Activated CD4-positive, alpha-beta T cell treated with anti-CD3 and anti-CD28 coated beads, Interleukin-2, amount 50 U/mL, for 48 hours (primary cell): ENCODE measurements around the gene SPRY2.
"Not testable (repeated sequence)": the region's sequence is repeated elsewhere in the genome, so short reads cannot be mapped to it uniquely, and the experiment has no call there.

ENCODE experiments used
- DNase-seq, 2 experiments: peaks; one replicate each; pipeline ENCODE4 v3.0.0-alpha.2; 2020

Gene SPRY2

DNA sequence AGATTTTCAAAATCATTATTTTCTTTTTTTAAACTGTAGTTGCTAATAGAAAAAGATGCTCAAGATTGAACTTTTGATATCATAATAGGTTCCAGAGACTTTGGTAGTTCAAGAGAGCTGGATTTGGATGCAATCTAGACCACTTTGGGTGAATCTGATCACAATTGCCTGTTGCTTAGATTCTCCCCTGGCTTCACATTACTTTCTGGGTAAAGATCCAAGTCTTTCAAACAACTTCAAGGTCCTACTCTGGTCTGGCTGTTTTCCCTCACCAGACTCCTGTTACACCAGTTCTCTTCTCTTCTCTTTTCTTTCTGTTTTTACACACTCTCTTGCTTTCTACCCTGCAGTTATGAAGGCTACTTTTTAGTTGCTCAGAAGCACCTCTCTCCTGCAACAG, 7.4 kb upstream of the SPRY2 start:
- no peak for DNase-seq

DNA sequence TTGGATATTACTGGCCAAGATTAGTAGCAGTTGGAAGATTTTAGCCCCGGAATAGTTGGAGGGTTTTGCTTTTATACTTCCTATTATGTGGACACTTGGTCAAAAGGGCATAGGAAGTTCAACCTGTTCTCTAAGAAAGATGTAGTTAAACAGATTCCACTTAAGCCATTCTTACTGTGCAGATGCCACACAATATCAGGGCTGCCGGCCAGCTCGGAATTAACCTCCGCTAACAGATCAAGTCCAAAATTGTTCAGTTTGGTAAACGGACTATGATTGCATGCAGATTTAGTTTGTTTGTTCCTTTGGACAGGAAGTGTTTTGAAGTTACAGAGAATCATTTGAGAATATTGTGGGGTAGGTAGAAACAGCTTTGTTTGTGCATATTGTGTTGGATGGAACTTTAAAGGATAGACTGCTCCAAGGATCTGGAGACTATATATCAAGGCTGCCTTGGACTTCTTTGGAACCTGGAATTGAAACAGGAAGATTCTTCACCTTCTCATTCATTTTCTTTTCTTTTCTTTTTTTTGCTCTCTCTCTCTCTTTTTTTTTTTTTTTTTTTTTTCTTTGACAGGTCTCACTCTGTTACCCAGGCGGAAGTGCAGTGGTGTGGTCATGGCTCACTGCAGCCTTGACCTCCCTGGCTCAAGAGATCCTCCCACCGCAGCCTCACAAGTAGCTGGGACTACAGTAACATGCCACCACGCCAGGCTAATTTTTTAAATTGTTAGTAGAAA, 5.0 kb upstream of the SPRY2 start:
- no peak for DNase-seq

DNA sequence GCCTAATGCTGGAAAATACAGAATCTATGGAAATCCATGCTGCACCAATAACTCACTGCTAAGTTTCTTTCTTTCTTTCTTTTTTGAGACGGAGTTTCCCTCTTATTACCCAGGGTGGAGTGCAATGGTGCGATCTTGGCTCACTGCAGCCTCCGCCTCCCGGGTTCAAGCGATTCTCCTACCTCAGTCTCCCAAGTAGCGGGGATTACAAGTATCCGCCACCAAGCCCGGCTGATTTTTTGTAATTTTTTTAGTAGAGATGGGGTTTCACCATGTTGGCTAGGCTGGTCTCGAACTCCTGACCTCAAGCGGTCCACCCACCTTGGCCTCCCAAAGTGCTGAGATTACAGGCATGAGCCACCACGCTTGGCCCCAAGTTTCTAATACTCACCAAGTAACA, 3.1 kb upstream of the SPRY2 start:
- not testable (repeated sequence) for DNase-seq

DNA sequence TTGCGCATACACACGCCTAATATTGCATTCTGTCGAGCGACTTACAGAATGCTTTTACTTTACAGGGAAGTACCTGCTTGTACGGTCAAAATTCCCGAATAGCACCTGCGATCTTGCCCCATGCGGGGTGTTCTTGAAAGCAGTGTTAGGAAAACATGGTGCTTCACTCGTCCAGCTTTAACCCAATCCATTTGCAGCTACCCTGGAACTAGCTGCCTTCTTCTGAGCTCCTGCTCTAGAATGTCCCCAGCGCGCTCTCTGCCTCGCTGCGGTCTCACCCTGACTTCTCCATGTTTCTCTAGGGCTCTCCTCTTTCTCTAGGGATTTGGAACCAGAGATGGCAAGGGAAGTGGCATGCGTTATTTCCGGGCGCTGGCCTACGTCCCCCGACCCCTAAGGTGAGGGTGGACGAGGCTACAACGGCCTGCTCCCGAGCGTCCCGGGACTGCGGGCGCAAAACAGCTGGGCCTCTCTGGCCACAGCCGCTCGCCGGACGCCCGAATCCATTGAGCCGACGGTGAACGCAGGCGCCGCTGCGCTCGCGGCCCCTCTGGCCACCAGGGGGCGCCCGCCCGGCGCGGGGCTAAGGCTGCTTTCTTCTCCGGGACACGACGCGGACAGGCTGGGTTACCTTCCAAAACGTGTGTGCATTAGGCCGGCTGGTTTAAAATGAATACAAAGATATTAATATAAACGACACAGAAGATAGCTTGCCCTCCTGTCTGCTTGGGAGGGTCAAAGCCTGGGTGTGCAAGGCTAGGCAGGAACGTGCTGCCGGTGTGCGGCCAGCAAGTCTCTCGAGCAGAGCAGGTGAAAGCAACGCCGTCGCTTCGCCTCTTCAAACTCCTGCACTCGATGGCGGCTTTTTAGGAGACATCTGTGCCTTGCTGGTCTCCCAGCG, 1.8 kb upstream of the SPRY2 start:
- DNase-seq = peak; percentile 72 to 76

DNA sequence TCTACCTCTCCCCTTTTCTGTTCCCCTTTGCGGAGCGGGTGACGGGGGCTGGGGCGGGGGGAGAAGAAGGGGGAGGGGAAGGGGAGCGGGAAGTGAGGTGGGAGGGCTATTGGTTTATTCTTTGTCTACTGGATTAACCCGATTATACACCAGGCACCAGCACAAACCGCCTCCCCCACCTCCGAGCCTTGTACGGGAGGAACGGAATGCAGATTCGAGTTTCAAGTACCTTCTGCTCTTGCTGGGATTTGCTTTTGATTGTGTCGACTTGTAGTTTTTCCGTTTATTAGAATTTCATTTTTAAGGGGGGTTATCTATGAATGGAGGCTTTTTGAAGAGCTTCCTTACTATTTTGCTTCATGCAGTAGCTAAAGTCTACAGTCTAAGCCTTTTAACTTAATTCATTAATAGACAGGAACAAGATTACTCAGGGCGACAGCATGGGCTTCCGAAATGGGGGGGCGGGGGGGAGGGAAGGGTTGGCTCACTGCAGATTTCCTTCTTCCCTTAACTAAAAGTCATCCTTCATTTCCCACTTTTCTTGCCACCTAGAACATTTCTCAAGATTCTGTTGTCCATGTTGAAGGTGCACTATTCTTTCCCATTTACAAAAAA, 937 bp upstream of the SPRY2 start:
- no peak for DNase-seq

DNA sequence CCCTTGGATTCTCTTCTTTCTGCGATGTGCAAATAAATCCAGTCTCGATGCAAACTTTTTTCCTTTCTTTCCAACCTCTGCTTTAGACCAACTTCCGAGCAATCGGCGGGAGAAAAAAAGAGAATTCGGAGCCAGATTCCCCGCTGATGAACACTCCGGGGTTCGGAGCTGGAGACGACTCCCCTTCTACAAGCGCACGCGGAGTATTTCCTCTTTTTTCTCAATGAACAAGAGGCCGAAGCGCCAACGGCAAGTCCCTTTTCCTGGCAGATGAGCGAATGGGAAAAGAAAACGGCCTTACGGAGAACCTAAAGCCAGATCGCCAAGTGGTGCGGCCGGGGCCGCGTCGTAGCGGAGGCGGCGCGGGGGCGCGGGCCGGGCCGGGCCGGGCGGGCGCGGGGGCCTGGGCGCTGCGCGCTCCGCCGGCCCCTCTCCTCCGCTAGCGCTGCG, 250 bp downstream of the SPRY2 start:
- peak; percentile 4 to 8 for DNase-seq

DNA sequence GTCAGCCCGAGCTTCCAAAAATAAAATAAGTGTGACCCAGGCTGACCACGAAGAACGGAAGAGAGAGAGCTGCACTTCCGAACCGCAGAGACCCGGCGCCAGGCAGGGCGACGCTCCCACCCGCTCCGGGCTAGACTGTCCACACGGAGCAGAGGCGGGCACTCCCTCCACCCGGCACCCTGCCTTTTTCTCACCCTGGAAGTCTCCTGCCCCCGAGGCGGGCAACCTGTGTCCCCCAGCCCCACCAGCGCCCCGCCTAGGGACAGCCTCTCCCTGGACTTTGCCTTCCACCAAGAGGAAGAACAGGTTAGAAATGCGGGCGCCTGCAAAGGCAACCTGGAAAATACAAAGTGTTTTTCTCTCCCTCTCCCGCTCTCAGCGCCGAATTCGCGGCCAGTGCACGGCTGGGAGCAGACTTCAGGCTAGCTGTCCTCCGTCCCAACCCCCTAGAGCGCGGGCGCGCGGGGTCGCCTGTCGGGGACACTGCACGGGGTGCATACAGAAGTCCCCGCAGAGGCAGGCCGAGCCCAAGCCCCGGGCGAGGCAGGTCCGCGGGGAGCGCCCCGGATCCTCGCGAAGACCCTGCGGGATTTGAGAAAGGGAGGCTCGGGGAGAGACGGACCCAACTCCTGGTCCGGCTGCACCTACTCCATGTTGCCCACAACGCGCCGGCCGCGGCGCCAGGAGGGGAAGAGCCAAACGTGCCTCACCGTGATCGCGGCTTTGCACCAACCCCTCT, 845 bp downstream of the SPRY2 start:
- peak; percentile 10 to 13 for DNase-seq

DNA sequence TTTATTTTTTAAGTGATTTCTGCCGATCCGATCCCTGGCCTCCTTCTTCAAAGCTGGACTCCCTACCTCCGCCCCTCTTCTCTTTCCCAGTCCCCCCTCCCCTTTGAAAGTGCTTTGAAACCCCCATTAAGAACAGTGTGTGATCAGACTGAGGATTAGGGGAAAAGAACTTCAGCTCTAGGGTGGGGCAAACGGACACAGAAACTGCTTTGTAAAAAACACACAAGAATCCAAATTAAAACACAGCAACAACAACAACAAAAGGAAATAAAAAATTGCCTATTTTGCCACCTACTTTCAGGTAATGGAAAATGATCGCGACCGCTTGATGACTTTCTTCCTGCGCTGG, 1.4 kb downstream of the SPRY2 start:
- no peak for DNase-seq

DNA sequence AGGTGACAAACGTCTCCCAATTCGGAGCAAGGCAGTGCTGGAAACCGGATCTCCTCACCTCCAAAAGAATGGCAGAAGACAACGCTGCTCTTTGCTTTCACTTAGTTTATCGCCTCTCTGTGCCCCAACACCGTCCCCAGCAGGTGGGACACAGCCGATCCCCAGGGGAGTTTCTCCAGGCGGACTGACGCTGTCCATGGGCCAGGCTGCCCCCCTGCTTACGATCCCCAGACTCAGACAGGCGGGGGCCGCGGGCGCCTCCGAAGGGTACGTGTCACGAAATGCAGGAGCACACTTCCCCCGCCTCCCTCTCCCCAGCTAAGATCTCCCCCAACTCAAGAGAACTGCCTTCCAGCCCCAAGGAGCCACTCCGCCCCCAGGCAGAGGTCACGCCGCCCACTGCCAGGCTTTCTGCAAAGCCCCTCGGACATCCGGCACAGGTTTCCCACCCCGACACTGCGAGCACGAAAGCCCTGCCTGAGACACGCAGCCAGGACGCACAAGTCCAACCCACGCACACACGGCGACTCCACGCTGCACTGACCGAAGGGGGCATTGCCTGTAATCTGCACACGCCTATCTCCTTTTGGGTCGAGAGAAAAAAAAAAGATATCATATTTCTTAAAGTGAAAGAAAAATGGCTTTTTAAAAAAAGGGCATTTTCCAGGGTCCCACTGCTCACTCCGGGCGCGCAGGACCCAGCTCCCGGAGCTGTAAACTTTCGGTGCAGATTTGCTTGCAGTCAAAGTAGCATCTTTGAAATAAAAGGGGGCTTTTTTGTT, 2.0 kb downstream of the SPRY2 start:
- DNase-seq = peak; percentile 4 to 8

DNA sequence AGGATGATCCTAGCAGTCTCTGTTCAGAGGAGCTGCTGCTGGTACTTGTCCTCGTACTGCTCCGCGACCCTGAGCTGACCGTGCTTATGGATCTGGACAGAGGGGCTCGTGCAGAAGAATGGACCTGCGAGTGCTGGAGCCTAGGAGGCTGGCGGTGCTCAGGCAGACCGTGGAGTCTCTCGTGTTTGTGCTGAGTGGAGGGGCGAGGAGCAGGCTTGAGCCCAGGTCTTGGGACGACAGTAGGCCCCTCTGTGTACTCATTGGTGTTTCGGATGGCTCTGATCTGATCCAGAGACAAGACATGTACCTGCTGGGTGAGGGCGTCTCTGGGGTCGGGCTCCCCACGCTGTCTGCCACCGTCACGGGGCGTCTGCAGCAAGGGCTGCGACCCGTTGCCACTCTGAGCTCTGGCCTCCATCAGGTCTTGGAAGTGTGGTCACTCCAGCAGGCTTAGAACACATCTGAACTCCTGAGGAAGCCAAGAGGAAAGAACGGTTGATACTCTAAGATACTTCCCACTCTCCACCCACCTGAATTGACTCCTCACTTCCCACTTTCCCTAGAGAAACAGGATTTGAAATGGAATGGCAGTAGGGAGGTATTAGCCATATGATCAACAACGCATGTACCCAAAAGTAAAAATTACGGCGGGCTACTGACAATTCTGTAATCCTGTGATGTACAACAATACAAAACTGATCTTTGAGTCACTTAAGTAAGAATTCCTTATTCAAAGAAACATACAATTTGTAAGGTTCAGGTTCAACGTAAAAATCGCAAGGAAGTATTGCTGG, 3.4 kb downstream of the SPRY2 start:
- DNase-seq = no peak

DNA sequence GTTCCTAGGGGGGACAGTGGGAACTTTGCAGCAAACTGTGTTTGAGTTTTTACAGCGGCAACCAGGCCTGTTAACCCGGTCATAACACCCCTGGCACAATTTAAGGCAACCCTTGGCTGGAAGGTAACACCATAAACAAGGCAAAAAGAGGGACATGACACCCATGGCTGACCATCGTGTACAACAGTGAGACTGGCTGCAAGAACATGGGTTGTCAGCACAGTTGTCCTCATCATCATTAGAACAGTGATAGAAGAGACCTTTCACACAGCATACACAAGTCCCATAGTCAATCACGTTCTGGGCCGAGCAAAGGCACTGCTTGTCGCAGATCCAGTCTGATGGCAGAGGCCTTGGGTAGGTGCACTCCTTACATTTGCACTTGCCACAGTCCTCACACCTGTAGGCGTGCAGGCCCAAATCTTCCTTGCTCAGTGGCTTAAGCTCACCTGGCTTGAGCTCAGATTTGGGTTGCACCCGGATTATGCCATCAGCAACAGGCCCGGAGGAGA, 4.1 kb downstream of the SPRY2 start:
- DNase-seq = no peak

DNA sequence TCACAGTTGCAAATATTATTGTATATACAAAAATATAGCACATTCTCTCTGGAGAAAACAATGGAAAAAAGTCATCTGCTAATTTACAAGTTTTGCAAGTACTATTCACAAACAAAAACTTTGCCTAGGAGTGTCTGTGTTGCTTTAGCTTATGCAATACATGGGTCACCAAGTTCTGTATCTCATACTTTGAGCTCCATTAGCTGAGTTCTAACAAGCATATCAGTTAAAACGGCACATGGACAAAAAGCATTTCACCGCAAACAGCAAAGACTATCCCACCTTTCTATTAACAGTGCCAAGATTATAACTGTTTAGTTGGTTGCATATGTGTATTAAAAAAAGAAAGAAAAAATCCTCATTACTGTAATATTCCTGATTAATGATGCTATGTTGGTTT, 4.6 kb downstream of the SPRY2 start:
- no peak for DNase-seq

DNA sequence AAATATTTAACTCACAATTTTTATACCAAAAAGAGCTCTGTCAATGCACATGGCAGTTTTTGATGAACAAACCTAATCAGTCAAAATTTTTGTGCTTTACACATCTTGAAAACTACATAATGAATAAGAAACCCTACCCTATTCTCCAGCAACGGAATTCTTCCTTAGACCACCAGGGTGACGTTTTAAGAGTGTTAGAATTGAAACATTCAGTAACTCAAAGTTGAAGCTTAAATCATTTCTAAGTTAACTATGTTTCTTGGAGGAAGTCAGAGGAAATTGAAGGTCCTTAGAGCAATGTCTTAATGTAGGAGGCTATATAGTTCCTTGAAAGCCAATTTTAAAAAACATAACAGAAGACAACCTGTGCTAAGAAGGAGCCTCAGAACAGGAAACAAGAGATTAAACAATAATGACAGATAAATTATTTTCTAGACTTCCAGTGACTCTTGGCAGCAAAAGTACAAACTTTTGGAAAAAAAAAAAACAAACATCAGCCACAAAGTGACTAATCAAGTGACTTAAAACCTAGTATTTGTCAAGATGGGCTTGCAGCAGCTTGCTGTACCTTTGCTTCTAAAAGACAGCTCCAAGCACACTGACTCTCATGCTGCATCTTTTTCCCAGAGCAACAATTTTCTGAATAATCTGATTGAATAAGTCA, 6.2 kb downstream of the SPRY2 start:
- DNase-seq = no peak

DNA sequence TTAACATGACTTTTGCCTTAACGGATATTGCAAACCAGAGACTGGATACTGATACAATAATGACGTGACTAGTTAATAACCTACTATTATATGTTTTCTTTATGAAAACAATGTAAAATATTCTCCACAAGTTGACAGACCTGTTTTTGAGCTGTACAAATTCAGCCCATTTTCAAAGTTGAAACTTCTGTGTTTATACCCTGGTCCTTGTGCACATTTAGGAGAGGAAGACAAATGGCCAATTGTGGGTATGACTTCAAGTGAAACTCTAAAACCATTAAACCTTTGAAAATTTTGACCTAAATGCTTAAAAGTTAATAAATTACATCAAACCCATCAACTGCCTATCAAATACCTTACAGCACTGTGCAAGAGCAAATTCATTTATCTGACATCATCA, 8.9 kb downstream of the SPRY2 start:
- no peak for DNase-seq

DNA sequence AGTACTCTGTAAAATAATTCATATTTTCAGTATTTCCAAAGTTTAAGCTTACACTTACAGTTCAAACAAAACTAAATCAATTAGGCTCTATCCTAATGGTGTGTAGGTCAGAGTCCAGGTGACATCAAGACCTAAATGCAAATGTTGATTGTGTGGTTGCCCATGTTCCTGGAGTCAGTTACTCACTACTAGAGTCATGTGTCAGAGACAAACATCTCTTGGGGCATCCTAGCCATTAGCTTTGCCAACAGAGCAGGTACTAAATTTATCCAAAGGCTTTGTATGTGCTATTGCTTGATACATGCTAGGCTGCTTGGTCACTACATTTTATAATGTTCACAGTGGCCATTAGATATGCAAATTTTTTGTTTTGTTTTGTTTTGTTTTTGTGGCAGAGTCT, 11.7 kb downstream of the SPRY2 start:
- no peak for DNase-seq

DNA sequence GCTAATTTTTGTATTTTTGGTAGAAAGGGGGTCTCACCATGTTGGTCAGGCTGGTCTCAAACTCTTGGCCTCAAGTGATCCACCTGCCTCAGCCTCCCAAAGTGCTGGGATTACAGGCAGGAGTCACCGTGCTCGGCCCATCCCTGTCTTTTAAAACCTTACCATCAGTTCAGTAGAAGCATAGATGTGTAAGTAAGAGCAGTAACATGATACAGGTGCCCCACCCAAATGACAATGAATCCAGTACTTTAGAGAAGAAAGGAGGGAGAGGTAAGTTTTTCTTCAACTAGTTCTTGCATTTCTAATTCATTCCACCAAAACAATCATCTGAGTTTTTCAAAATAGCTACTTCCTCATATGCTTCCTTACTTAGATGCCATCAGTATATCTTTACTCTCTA, 21.9 kb downstream of the SPRY2 start:
- DNase-seq = no peak

DNA sequence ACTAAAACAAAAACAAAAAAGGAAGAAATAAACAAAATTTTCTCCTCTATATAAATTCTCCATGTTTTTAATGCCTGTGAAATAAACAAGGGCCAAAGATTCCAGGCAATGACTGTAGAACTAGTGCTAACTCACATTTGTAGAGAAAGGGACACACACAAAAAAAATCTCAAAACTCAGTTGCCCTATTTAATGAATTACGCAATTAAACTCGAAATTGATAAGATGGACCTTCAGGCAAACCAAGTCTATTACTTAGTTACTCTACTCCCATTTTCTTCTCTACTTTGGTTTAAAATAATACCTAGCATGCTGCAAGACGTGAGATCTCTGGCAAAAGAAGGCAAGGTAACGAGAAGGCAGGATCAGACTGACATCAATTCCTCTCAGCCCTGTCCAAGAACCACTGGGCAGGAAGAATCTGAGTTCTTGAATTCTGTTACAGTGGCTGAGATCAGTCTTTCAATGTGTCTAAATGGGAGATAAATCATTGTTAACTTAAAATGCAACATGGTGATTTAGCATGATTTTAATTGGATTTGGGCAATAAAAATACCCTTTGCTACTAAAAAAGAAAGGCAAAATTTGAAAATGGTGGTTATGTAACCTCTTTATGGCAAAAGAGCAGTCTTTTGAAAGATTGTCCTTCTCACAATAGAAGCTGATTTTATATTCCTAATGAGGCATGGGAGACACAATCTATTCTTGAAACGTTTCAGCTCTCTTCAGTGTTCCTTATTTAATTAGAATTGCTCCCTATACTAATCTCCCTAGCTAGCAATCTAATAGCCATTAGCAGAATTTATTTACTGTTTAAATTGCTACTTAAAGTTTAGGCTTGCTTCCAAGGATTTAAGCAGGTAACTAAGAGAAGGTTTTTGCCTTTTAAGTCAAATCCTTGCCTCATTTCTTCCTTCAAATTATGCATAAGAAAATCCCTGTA, 25.9 kb downstream of the SPRY2 start:
- no peak for DNase-seq

DNA sequence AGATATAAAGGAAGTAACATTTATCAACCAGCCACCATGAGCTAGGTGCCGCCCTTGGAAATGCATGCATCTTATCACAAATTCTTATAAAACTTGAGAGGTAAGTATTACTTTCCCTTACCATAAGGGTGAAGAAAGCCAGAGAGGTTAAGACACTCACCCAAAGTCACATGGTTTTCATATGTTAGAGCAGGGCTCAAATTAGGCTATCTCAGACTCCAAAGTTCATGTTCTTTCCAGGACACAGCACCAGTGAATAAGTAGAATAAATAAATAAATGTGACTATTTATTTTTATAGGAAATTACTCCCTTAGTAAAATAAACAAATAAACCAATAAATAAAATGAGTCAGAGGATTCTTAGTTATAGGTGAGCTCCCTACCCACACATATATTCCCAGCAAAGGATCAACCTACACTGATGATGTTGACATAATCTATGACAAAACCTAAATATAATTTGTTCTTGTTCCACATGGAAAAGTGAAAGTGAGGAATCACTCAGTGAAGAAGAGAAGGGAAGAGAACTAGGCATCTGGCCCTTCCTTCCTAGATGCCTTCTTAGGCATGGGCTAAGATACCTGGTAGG, 27.2 kb downstream of the SPRY2 start:
- no peak for DNase-seq

DNA sequence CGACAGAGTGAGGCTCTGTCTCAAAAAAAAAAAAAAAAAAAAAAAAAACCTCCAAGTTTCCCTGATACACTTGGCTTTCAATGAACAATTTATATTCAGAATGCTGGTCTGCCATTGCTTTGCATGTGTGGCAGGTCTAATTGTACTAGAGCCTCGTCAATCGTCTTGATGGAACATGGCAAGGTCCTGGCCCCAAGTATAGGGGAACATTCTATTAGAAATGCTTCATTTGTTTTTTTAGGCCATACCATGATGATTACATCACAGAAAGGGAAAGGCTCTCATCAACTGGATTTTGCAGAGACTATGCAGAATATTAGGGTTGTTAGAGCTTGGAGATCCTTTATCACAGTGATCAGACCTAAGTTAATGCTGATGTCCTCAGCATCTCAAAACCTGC, 28.0 kb downstream of the SPRY2 start:
- no peak for DNase-seq
